Fibroblast of pulmonary artery (primary cell): ENCODE results near the gene MARCHF9.

Experiments used
- DNase-seq: peaks from one replicate; pipeline ENCODE4 v3.0.0-alpha.2; 2010; ENCODE audit warnings: low read depth
- H3K4me3 ChIP-seq: replicated peaks from 2 replicates; pipeline ENCODE4 v1.5.1; 2011; ENCODE audit warnings: low read depth, mild to moderate bottlenecking, control low read depth, low read length, moderate library complexity
- CTCF ChIP-seq: IDR thresholded peaks from 2 replicates; pipeline ENCODE4 v1.5.1; 2011; ENCODE audit warnings: mild to moderate bottlenecking, control low read depth, low read length, inconsistent platforms; ENCODE audit errors: missing control alignments

MARCHF9 gene

GRCh38 chr12:57735952-57736740 lies 18.8 kb upstream of the MARCHF9 start:
- peak; percentile 29 for DNase-seq
- H3K4me3 ChIP-seq: peak overlapping the region; percentile 24
- TF ChIP-seq CTCF: peak; percentile 29

- no peak for TF ChIP-seq CTCF
- no peak overlapping the region for H3K4me3 ChIP-seq
- no peak for DNase-seq
Observed at GRCh38 chr12:57736741-57737466, 18.0 kb upstream of the MARCHF9 start.

GRCh38 chr12:57737467-57738460 lies 17.1 kb upstream of the MARCHF9 start:
- no peak for DNase-seq

GRCh38 chr12:57738661-57739237 lies 16.2 kb upstream of the MARCHF9 start, which contains the start of gene AGAP2:
Gene AGAP2, minus strand, starts transcription at chr12:57738742. Its CDS starts 496 bp downstream, at chr12:57738246.
- no peak for DNase-seq
- peak within 1 kb of the TSS; percentile 17 for H3K4me3 ChIP-seq

More at GRCh38 chr12:57737467-57738460, 17.1 kb upstream of the MARCHF9 start:
- peak; percentile 3 for TF ChIP-seq CTCF
- H3K4me3 ChIP-seq: peak overlapping the region; percentile 17

GRCh38 chr12:57739387-57739786 lies 15.5 kb upstream of the MARCHF9 start:
- TF ChIP-seq CTCF: no peak

More at GRCh38 chr12:57738661-57739237, 16.2 kb upstream of the MARCHF9 start, which contains the start of gene AGAP2:
- TF ChIP-seq CTCF: no peak

More at GRCh38 chr12:57739387-57739786, 15.5 kb upstream of the MARCHF9 start:
- H3K4me3 ChIP-seq: no peak overlapping the region
- no peak for DNase-seq
